Measurements from ENCODE around the gene ERC1.

GRCh38 chr12:1273051-1273450, 282.0 kb downstream of the ERC1 start:
- TF ChIP-seq EZH2phosphoT487 (IDR thresholded peaks at IDR 0.05; ENCODE audit: low read depth, severe bottlenecking, unreplicated experiment) (no peak), CTCF (IDR thresholded peaks at IDR 0.05; ENCODE audit: poor library complexity) (no peak), EZH2 (IDR thresholded peaks at IDR 0.05; ENCODE audit: borderline replicate concordance) (no peak)

Data from hepatocyte (in vitro differentiated cells).